NCI-H2107 treated with DMSO at 0.1 percent for 48 hours (cell line): ENCODE results near the gene SEMA4D.

Source experiments
- DNase-seq: peaks from one replicate; lab custom pipeline; 2025; ENCODE audit not compliant: unreplicated experiment; lab: John Stamatoyannopoulos, UW

SEMA4D gene

GRCh38 chr9:89497978-89498851, at the start of gene SEMA4D:
Gene SEMA4D (minus strand): TSS chr9:89498113. CDS start chr9:89405456, 92,657 bp downstream.
- peak; percentile 47 for DNase-seq

GRCh38 chr9:89547000-89547399, 49.1 kb upstream of the SEMA4D start:
- no peak for DNase-seq

- DNase-seq = no peak
Observed at GRCh38 chr9:89544279-89544661, 46.4 kb upstream of the SEMA4D start.

GRCh38 chr9:89543621-89544278, 45.8 kb upstream of the SEMA4D start:
- DNase-seq = no peak

GRCh38 chr9:89543111-89543510, 45.2 kb upstream of the SEMA4D start:
- DNase-seq = no peak

- DNase-seq = no peak
Observed at GRCh38 chr9:89542401-89543021, 44.6 kb upstream of the SEMA4D start.

- no peak for DNase-seq
Observed at GRCh38 chr9:89541798-89542197, 43.9 kb upstream of the SEMA4D start.

- DNase-seq = no peak
Observed at GRCh38 chr9:89539374-89539773, 41.5 kb upstream of the SEMA4D start.

GRCh38 chr9:89538871-89539270, 41.0 kb upstream of the SEMA4D start:
- peak; percentile 57 for DNase-seq

- DNase-seq = no peak
Observed at GRCh38 chr9:89537166-89537565, 39.3 kb upstream of the SEMA4D start.

- no peak for DNase-seq
Observed at GRCh38 chr9:89536600-89536999, 38.7 kb upstream of the SEMA4D start.

- no peak for DNase-seq
Observed at GRCh38 chr9:89536145-89536574, 38.2 kb upstream of the SEMA4D start.

GRCh38 chr9:89535461-89535860, 37.5 kb upstream of the SEMA4D start:
- no peak for DNase-seq

- DNase-seq = no peak
Observed at GRCh38 chr9:89534515-89535287, 36.8 kb upstream of the SEMA4D start.

- DNase-seq = no peak
Observed at GRCh38 chr9:89533411-89534095, 35.6 kb upstream of the SEMA4D start.

- no peak for DNase-seq
Observed at GRCh38 chr9:89532944-89533343, 35.0 kb upstream of the SEMA4D start.

GRCh38 chr9:89532478-89532877, 34.6 kb upstream of the SEMA4D start:
- DNase-seq = no peak

GRCh38 chr9:89531766-89532165, 33.9 kb upstream of the SEMA4D start:
- no peak for DNase-seq

GRCh38 chr9:89530726-89531125, 32.8 kb upstream of the SEMA4D start:
- DNase-seq = no peak

GRCh38 chr9:89529243-89530035, 31.5 kb upstream of the SEMA4D start:
- no peak for DNase-seq
